ENCODE data around the gene DENND2C.

The DENND2C gene

GRCh38 chr1:114676115-114676514 is 6.3 kb upstream of the DENND2C start:
- no peak for DNase-seq (ENCODE audit: low spot score)

- no peak for DNase-seq (ENCODE audit: low spot score)
These were observed 2.1 kb upstream of the DENND2C start for GRCh38 chr1:114671939-114672275.

GRCh38 chr1:114671011-114671938 is 1.4 kb upstream of the DENND2C start:
- no peak for DNase-seq (ENCODE audit: low spot score)

- DNase-seq (ENCODE audit: low spot score) = peak; percentile 98
These were observed 498 bp upstream of the DENND2C start for GRCh38 chr1:114670083-114671010.

- DNase-seq (ENCODE audit: low spot score) = peak; percentile 49
These were observed 876 bp downstream of the DENND2C start for GRCh38 chr1:114668784-114669561.

GRCh38 chr1:114668373-114668772 is 1.5 kb downstream of the DENND2C start:
- no peak for DNase-seq (ENCODE audit: low spot score)

GRCh38 chr1:114666954-114667353 is 2.9 kb downstream of the DENND2C start:
- no peak for DNase-seq (ENCODE audit: low spot score)

GRCh38 chr1:114660238-114660637 is 9.6 kb downstream of the DENND2C start:
- DNase-seq (ENCODE audit: low spot score) = no peak

GRCh38 chr1:114651893-114652292 is 18.0 kb downstream of the DENND2C start:
- no peak for DNase-seq (ENCODE audit: low spot score)

- DNase-seq (ENCODE audit: low spot score) = no peak
These were observed 21.3 kb downstream of the DENND2C start for GRCh38 chr1:114648503-114648902.

- DNase-seq (ENCODE audit: low spot score) = no peak
These were observed 28.5 kb downstream of the DENND2C start for GRCh38 chr1:114641377-114641776.

- DNase-seq (ENCODE audit: low spot score) = no peak
These were observed 30.9 kb downstream of the DENND2C start for GRCh38 chr1:114638910-114639309.

GRCh38 chr1:114632427-114632826 is 37.4 kb downstream of the DENND2C start:
- DNase-seq (ENCODE audit: low spot score) = no peak

- no peak for DNase-seq (ENCODE audit: low spot score)
These were observed 42.7 kb downstream of the DENND2C start for GRCh38 chr1:114627107-114627506.

- no peak for DNase-seq (ENCODE audit: low spot score)
These were observed 46.5 kb downstream of the DENND2C start for GRCh38 chr1:114623364-114623763.

- DNase-seq (ENCODE audit: low spot score) = no peak
These were observed 49.4 kb downstream of the DENND2C start for GRCh38 chr1:114620419-114620818.

GRCh38 chr1:114618606-114619005 is 51.2 kb downstream of the DENND2C start:
- no peak for DNase-seq (ENCODE audit: low spot score)

- no peak for DNase-seq (ENCODE audit: low spot score)
These were observed 59.2 kb downstream of the DENND2C start for GRCh38 chr1:114610546-114611245.

- DNase-seq (ENCODE audit: low spot score) = no peak
These were observed 60.0 kb downstream of the DENND2C start for GRCh38 chr1:114609826-114610225.

GRCh38 chr1:114609026-114609425 is 60.8 kb downstream of the DENND2C start:
- DNase-seq (ENCODE audit: low spot score) = no peak

GRCh38 chr1:114607223-114607622 is 62.6 kb downstream of the DENND2C start:
- no peak for DNase-seq (ENCODE audit: low spot score)
